Gastroesophageal sphincter (tissue), 4 donors: ENCODE results near the gene PRPF18. TPM values are rescaled to one million over a fixed set of nuclear protein-coding genes. Genes with fewer than 3 reads are reported as not detected.

Source experiments
- ATAC-seq: fragments of 150-250 bp; one replicate; pipeline ENCODE4 v1.9.1; 2016; ENCODE audit warnings: mild to moderate bottlenecking, moderate library complexity
- H3K27ac ChIP-seq, 4 donors: fragments of 200-600 bp; sonication (generic) in 3 of 4; 1 replicate in 3 of 4; 2 replicates in 1 of 4; pipeline ENCODE4 v1.5.1; 2016 to 2019
- H3K27me3 ChIP-seq: fragments of 200-600 bp; sonication (generic); one replicate; pipeline ENCODE4 v1.5.1; 2019
- H3K36me3 ChIP-seq, 2 donors: fragments of 200-600 bp; sonication (generic); one replicate each; pipeline ENCODE4 v1.5.1; 2019; ENCODE audit warnings: control low read depth in 1 of 2
- H3K4me1 ChIP-seq, 3 donors: fragments of 200-600 bp; sonication (generic); 1 replicate in 2 of 3; 2 replicates in 1 of 3; pipeline ENCODE4 v1.5.1; 2016 to 2019; ENCODE audit warnings: control low read depth in 2 of 3
- H3K4me3 ChIP-seq, 2 donors: fragments of 200-600 bp; sonication (generic); one replicate each; pipeline ENCODE4 v1.5.1; 2019; ENCODE audit warnings: mild to moderate bottlenecking in 1 of 2, moderate library complexity in 1 of 2
- H3K9me3 ChIP-seq, 3 donors: fragments of 200-600 bp; sonication (generic); one replicate each; pipeline ENCODE4 v1.5.1; 2017 to 2019; ENCODE audit warnings: control low read depth in 2 of 3
- EP300 ChIP-seq: sonication (generic); formaldehyde crosslinking; IDR thresholded peaks from one replicate; pipeline ENCODE4 v1.6.1; 2017; ENCODE audit warnings: antibody characterized with exemption, mild to moderate bottlenecking
- POLR2A ChIP-seq, 2 donors: fragments of 450-650 bp; IDR thresholded peaks; one replicate each; pipeline ENCODE4 v1.6.1; 2017; ENCODE audit warnings: antibody characterized with exemption in 2 of 2, mild to moderate bottlenecking in 2 of 2, moderate library complexity in 1 of 2
- POLR2AphosphoS5 ChIP-seq: sonication (generic); formaldehyde crosslinking; IDR thresholded peaks from one replicate; pipeline ENCODE4 v1.6.1; 2017; ENCODE audit warnings: antibody characterized with exemption
- WGBS, 2 donors: methylation state at CpG; one replicate each; pipeline ENCODE4 v1.1.5; 2018; ENCODE audit warnings: low coverage in 1 of 2; 5-methylcytosine and 5-hydroxymethylcytosine counted together
- total RNA-seq, 4 donors: library from RNA; depleted of rRNA; stranded (reverse); fragments of >200 nt; gene quantifications; one replicate each; pipeline ENCODE4 v1.1.0, GENCODE V29; 2016
- TF ChIP-seq, protein P1 (sequence below), 4 experiments: fragments of 200-600 bp in 2 of 4; fragments of 450-650 bp in 2 of 4; sonication (generic) in 1 of 4; IDR thresholded peaks; one replicate each; pipeline ENCODE4 v1.5.1; 2017 to 2019; ENCODE audit warnings: antibody characterized with exemption in 4 of 4, mild to moderate bottlenecking in 2 of 4, moderate library complexity in 2 of 4

The PRPF18 gene
- total RNA-seq, 4 donors from 2014 or later = 22.8 to 32.8 (median 24.0) TPM

DNA sequence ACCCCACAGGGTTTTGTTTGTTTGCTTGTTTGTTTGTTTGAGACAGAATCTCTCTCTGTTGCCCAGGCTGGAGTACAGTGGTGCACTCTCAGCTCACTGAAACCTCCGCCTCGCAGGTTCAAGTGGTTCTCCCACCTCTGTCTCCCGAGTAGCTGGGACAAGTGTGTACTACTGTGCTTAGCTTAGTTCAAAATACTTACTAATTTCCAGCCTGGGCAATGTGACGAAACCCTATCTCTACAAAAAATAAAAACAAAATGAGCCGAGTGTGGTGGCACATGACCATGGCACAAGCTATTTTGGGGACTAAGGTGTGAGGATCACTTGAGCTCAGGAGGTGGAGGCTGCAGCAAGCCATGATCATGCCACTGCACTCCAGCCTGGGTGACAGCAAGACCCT is 15.2 kb upstream of the PRPF18 start:
- TF ChIP-seq, protein P1, sequence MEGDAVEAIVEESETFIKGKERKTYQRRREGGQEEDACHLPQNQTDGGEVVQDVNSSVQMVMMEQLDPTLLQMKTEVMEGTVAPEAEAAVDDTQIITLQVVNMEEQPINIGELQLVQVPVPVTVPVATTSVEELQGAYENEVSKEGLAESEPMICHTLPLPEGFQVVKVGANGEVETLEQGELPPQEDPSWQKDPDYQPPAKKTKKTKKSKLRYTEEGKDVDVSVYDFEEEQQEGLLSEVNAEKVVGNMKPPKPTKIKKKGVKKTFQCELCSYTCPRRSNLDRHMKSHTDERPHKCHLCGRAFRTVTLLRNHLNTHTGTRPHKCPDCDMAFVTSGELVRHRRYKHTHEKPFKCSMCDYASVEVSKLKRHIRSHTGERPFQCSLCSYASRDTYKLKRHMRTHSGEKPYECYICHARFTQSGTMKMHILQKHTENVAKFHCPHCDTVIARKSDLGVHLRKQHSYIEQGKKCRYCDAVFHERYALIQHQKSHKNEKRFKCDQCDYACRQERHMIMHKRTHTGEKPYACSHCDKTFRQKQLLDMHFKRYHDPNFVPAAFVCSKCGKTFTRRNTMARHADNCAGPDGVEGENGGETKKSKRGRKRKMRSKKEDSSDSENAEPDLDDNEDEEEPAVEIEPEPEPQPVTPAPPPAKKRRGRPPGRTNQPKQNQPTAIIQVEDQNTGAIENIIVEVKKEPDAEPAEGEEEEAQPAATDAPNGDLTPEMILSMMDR (IDR thresholded peaks at IDR 0.05) = no peak
- TF ChIP-seq EP300 = no peak
- no peak for TF ChIP-seq POLR2AphosphoS5
- TF ChIP-seq POLR2A (IDR thresholded peaks at IDR 0.05) = no peak
- peaks cover 0 to 9% (median 0%) of the 10 kb centered on the region in 3 donors for H3K9me3 ChIP-seq
- no peak for ATAC-seq
- no peaks in the 10 kb centered on the region for H3K4me1 ChIP-seq
- H3K27me3 ChIP-seq = peaks cover 4% of the 10 kb centered on the region
- no peak overlapping the region for H3K4me3 ChIP-seq
- no peaks in the 10 kb centered on the region for H3K36me3 ChIP-seq
- no peak overlapping the region for H3K27ac ChIP-seq
- WGBS, 2 donors = 47 to 49% methylated on average over 2 to 3 of the region's 5 CpGs

DNA sequence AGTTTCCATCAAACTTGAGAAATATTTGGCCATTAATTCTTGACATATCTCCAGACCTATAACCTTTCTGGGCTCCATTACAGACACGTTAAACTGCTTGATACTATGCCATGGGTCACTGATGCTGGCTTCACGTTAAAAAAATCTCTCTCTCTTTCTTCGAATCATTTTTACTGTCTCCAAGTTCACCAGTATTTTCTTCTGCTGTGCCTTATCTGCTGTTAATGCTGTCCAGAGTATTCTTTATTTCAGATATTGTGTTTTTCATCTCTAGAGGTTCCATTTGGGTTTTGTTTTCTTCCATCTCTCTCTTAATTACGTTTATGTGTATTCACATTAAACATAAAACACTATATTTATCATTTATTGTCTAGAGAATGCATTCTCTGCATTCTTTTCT is 12.8 kb upstream of the PRPF18 start:
- Histone ChIP-seq H3K9me3 (peaks cover 0 to 9% (median 0%) of the 10 kb centered on the region in 3 donors), H3K27me3 (peaks cover 4% of the 10 kb centered on the region), H3K4me3 (no peak overlapping the region), H3K36me3 (no peaks in the 10 kb centered on the region), H3K4me1 (no peaks in the 10 kb centered on the region), H3K27ac (no peak overlapping the region)
- 51 to 73% methylated on average over 4 of the region's 4 CpGs for WGBS, 2 donors
- no peak for TF ChIP-seq POLR2A (IDR thresholded peaks at IDR 0.05)
- no peak for TF ChIP-seq POLR2AphosphoS5
- no peak for TF ChIP-seq EP300
- no peak for ATAC-seq

DNA sequence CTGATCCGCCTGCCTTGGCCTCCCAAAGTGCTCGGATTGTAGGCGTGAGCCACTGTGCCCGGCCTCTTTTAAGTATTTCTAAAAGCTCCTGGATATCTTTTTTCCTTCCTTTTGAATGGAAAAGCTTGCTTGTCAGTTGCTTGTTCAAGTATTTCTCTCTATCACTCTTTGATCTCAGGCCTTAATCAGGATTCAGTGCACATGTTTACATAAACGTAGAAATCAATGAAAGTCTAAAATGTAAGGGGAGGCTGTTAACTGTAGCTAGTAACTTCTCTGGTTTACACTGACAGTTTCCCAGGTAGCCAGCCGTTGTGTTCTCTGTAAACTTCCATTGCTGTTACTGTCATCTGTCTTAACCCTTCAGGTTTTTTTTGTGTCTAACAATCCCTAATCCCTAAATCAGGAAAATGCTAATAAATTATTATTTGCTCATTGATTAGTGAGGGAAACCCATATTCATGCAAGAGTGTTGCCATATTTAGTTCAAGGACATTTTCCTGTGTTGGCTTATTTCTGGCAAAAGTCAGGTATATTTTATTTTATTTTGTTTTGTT is 1.5 kb upstream of the PRPF18 start:
- Histone ChIP-seq H3K27me3 (peaks cover 43% of the 10 kb centered on the region), H3K4me1 (peaks cover 0 to 31% (median 9%) of the 10 kb centered on the region in 3 donors)
- WGBS, 2 donors = 37 to 59% methylated on average over 2 to 6 of the region's 6 CpGs

DNA sequence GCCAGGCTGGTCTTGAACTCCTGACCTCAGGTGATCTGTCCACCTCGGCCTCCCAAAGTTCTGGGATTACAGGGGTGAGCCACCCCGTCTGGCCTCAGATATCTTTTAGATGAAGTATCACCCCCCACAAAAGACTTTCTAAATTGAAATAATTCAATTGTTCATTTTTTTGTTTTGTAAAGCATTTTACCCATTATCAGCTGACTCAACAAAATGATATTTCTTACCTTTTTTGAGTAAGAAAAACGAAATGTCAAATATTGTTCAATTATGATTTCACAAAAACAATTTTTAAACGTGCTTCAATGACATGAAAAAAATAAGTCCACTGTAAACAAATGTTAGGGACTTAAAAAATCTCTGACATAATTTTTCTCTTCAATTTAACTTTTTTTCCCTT is 822 bp upstream of the PRPF18 start:
- Histone ChIP-seq H3K9me3 (no peaks in the 10 kb centered on the region), H3K27ac (no peak overlapping the region), H3K4me1 (peaks cover 0 to 37% (median 9%) of the 10 kb centered on the region in 3 donors), H3K4me3 (no peak overlapping the region), H3K27me3 (peaks cover 36% of the 10 kb centered on the region), H3K36me3 (no peaks in the 10 kb centered on the region)
- 32 to 60% methylated on average over 3 to 4 of the region's 4 CpGs for WGBS, 2 donors
- no peak for ATAC-seq
- no peak for TF ChIP-seq EP300
- TF ChIP-seq POLR2AphosphoS5 = no peak
- TF ChIP-seq, protein P1 (IDR thresholded peaks at IDR 0.05) = no peak
- no peak for TF ChIP-seq POLR2A (IDR thresholded peaks at IDR 0.05)

More for the DNA sequence above, 1.5 kb upstream of the PRPF18 start:
- ATAC-seq = no peak
- H3K27ac ChIP-seq = no peak overlapping the region
- H3K36me3 ChIP-seq = no peaks in the 10 kb centered on the region
- H3K9me3 ChIP-seq = no peaks in the 10 kb centered on the region
- H3K4me3 ChIP-seq = no peak overlapping the region
- TF ChIP-seq, protein P1 (IDR thresholded peaks at IDR 0.05) = no peak

DNA sequence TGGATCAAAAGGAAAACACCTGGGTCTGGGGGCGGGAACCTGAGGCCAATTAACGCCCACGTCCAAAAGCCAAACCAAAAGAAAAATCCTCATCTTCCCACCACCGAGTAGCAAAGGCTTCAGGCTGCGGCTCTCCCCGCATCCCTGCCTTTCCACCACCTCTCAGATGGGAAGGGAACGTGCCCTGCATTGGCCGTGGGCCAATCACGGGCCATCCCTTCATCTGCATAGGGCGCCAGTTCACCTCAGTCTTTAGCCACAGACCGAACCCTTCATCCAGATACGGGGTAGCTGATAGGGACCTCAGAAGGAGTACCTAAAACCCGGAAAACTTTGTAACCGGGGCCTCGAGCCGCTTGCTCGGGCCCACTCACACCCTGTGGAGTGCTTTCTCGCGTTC is 626 bp downstream of the PRPF18 start:
- H3K4me1 ChIP-seq = peaks cover 0 to 37% (median 9%) of the 10 kb centered on the region in 3 donors
- H3K27ac ChIP-seq = peak overlapping the region in 2 of 4 donors; percentile 77 to 79
- H3K4me3 ChIP-seq = peak overlapping the region; percentile 90 to 94
- H3K9me3 ChIP-seq = no peaks in the 10 kb centered on the region
- peaks cover 0 to 11% of the 10 kb centered on the region in 2 donors for H3K36me3 ChIP-seq
- 7% methylated on average over 12 of the region's 19 CpGs; no CpG with 5 or more reads in 1 of the 2 donors for WGBS, 2 donors
- no peak for TF ChIP-seq POLR2AphosphoS5
- ATAC-seq = no peak
- peaks cover 23% of the 10 kb centered on the region for H3K27me3 ChIP-seq

DNA sequence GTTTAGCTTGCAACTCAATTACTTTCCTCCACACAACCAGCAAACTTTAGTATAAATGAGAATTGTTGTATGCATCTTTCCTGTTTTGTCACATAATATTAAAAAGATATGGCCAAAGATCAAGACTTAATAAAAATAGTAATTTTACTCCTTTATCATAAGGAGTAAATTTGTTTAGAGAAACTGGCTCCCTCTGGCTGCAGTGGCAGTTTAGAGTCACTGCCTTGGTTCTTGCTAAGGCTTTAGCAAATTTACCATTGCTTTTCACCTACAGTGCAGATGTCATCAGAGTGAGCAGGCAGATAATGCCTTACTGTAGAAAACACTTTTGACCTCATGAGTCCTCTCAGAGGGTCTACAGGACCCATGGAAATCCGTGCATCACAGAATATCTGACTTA is 2.6 kb downstream of the PRPF18 start:
- H3K4me3 ChIP-seq = no peak overlapping the region
- TF ChIP-seq POLR2AphosphoS5 (no peak), POLR2A (IDR thresholded peaks at IDR 0.05) (no peak), EP300 (no peak)
- TF ChIP-seq, protein P1 (IDR thresholded peaks at IDR 0.05) = no peak
- no peak overlapping the region for H3K27ac ChIP-seq
- peaks cover 0 to 25% of the 10 kb centered on the region in 2 donors for H3K36me3 ChIP-seq
- no peaks in the 10 kb centered on the region for H3K9me3 ChIP-seq
- peaks cover 15% of the 10 kb centered on the region for H3K27me3 ChIP-seq
- 75 to 78% methylated on average over 1 of the region's 1 CpG for WGBS, 2 donors
- no peak for ATAC-seq
- H3K4me1 ChIP-seq = peaks cover 0 to 37% (median 9%) of the 10 kb centered on the region in 3 donors
